IMR-90 (cell line): Measurements from ENCODE around the gene KCTD2. TPM values are rescaled to one million over a fixed set of nuclear protein-coding genes. Genes with fewer than 3 reads are reported as not detected.

Experiments used
- ATAC-seq: fragments of 200-7000 bp; cut with Tn5 transposase; 2 replicates; pipeline ENCODE4 v1.9.1; 2020; ENCODE audit warnings: low read depth, mild to moderate bottlenecking, moderate library complexity
- BruUV-seq: library from RNA; stranded (reverse); fragments of 400-500 nt; replicated peaks from 2 replicates; lab custom pipeline; 2021; lab: Mats Ljungman, UMichigan
- CTCF ChIA-PET: fragments of 300-600 bp; formaldehyde crosslinking; extraction: SDS; loops from one replicate; lab custom pipeline; 2021; ENCODE audit warnings: antibody characterized with exemption; lab: Yijun Ruan, JAX
- POLR2A ChIA-PET: fragments of 300-600 bp; sonication (Branson Sonifier 250); formaldehyde crosslinking; loops from one replicate; lab custom pipeline; 2022; ENCODE audit warnings: antibody characterized with exemption; ENCODE audit not compliant: unreplicated experiment; lab: Charles Lee
- DNase-seq: peaks from one replicate; pipeline ENCODE4 v3.0.0; 2013
- H2AFZ ChIP-seq: replicated peaks from 2 replicates; pipeline ENCODE3; 2013; ENCODE audit warnings: low read length, mild to moderate bottlenecking; ENCODE audit not compliant: poor library complexity
- H2AK5ac ChIP-seq: 2 replicates; pipeline ENCODE4 v1.6.1; 2013; ENCODE audit warnings: low read depth, low read length, inconsistent platforms
- H2AK9ac ChIP-seq: replicated peaks from 2 replicates; pipeline ENCODE3; 2013; ENCODE audit warnings: mild to moderate bottlenecking, low read depth, low read length, moderate library complexity; ENCODE audit not compliant: poor library complexity
- H2BK120ac ChIP-seq: 2 replicates; pipeline ENCODE4 v1.6.1; 2013; ENCODE audit warnings: low read depth, low read length, inconsistent platforms
- H2BK15ac ChIP-seq: 3 replicates; pipeline ENCODE4 v1.6.1; 2013; ENCODE audit warnings: low read depth, low read length, inconsistent platforms
- H2BK20ac ChIP-seq: 2 replicates; pipeline ENCODE4 v1.6.1; 2013; ENCODE audit warnings: low read depth, mild to moderate bottlenecking, inconsistent platforms, low read length, moderate library complexity
- H2BK5ac ChIP-seq: 2 replicates; pipeline ENCODE4 v1.6.1; 2013; ENCODE audit warnings: mild to moderate bottlenecking, low read depth, low read length, inconsistent platforms; ENCODE audit not compliant: poor library complexity, severe bottlenecking
- H3K14ac ChIP-seq: replicated peaks from 2 replicates; pipeline ENCODE4 v1.6.1; 2013; ENCODE audit warnings: low read depth, low read length, inconsistent platforms
- H3K18ac ChIP-seq: 2 replicates; pipeline ENCODE4 v1.6.1; 2013; ENCODE audit warnings: low read depth, low read length, control low read depth
- H3K23ac ChIP-seq: 2 replicates; pipeline ENCODE4 v1.6.1; 2013; ENCODE audit warnings: low read depth, low read length, inconsistent platforms
- H3K27ac ChIP-seq: 2 replicates; pipeline ENCODE4 v1.5.1; 2013; ENCODE audit warnings: mild to moderate bottlenecking, control low read depth, low read length; ENCODE audit not compliant: insufficient read depth
- H3K27me3 ChIP-seq: 2 replicates; pipeline ENCODE4 v1.6.1; 2013; ENCODE audit warnings: low read length; ENCODE audit not compliant: control insufficient read depth, insufficient read depth
- H3K36me3 ChIP-seq: 2 replicates; pipeline ENCODE4 v1.6.1; 2013; ENCODE audit warnings: low read length, mixed read lengths; ENCODE audit not compliant: control insufficient read depth, insufficient read depth
- H3K4ac ChIP-seq: 2 replicates; pipeline ENCODE4 v1.6.1; 2013; ENCODE audit warnings: low read depth, low read length, inconsistent platforms
- H3K4me1 ChIP-seq: 2 replicates; pipeline ENCODE4 v1.6.1; 2013; ENCODE audit warnings: low read length, mixed read lengths; ENCODE audit not compliant: control insufficient read depth, insufficient read depth
- H3K4me2 ChIP-seq: 2 replicates; pipeline ENCODE4 v1.6.1; 2013; ENCODE audit warnings: low read depth, mild to moderate bottlenecking, control low read depth, low read length, moderate library complexity
- H3K4me3 ChIP-seq: 2 replicates; pipeline ENCODE4 v1.5.1; 2013; ENCODE audit warnings: low read depth, mild to moderate bottlenecking, control low read depth, low read length, moderate library complexity; ENCODE audit not compliant: insufficient read depth
- H3K56ac ChIP-seq: 2 replicates; pipeline ENCODE4 v1.6.1; 2013; ENCODE audit warnings: low read length, inconsistent platforms; ENCODE audit not compliant: insufficient read depth; ENCODE audit errors: extremely low read depth
- H3K79me1 ChIP-seq, 2 experiments: 2 replicates each; pipeline ENCODE4 v1.6.1; 2013; ENCODE audit warnings: low read length in 2 of 2, inconsistent platforms in 1 of 2, low read depth in 1 of 2
- H3K9ac ChIP-seq: 2 replicates; pipeline ENCODE4 v1.6.1; 2013; ENCODE audit warnings: low read depth, low read length, control low read depth
- H3K9me1 ChIP-seq: 2 replicates; pipeline ENCODE4 v1.6.1; 2013; ENCODE audit warnings: low read length, inconsistent platforms; ENCODE audit not compliant: insufficient read depth
- H3K9me3 ChIP-seq: 2 replicates; pipeline ENCODE4 v1.6.1; 2013; ENCODE audit warnings: low read length; ENCODE audit not compliant: control insufficient read depth, insufficient read depth
- H4K20me1 ChIP-seq: 2 replicates; pipeline ENCODE4 v1.6.1; 2013; ENCODE audit warnings: low read length, inconsistent platforms; ENCODE audit not compliant: insufficient read depth
- H4K5ac ChIP-seq: 2 replicates; pipeline ENCODE4 v1.6.1; 2013; ENCODE audit warnings: mild to moderate bottlenecking, low read depth, low read length, control low read depth
- H4K8ac ChIP-seq, 2 experiments: 2 replicates each; pipeline ENCODE4 v1.6.1; 2013; ENCODE audit warnings: low read depth in 2 of 2, low read length in 2 of 2, control low read depth in 1 of 2, inconsistent platforms in 1 of 2
- H4K91ac ChIP-seq: 2 replicates; pipeline ENCODE4 v1.6.1; 2013; ENCODE audit warnings: low read depth, low read length, inconsistent platforms; ENCODE audit not compliant: insufficient read depth
- BHLHE40 ChIP-seq: fragments of 150-350 bp; IDR thresholded peaks from 2 replicates; pipeline ENCODE4 v1.6.1; 2016; ENCODE audit warnings: mild to moderate bottlenecking, low read depth, low read length
- CEBPB ChIP-seq: IDR thresholded peaks from 2 replicates; pipeline ENCODE4 v1.6.1; 2012; ENCODE audit warnings: low read depth, low read length, improper control_type of control experiment
- CHD1 ChIP-seq: IDR thresholded peaks from 2 replicates; pipeline ENCODE4 v1.6.1; 2012; ENCODE audit warnings: low read depth, low read length, improper control_type of control experiment
- CTCF ChIP-seq: conservative IDR thresholded peaks from 2 replicates; pipeline ENCODE4 v1.5.1; 2012; ENCODE audit warnings: mild to moderate bottlenecking, low read depth, low read length, improper control_type of control experiment
- ELK1 ChIP-seq: fragments of 150-350 bp; IDR thresholded peaks from 2 replicates; pipeline ENCODE4 v1.6.1; 2016; ENCODE audit warnings: low read depth, mild to moderate bottlenecking, low read length, moderate library complexity, borderline replicate concordance
- FOS ChIP-seq: fragments of 150-350 bp; IDR thresholded peaks from 2 replicates; pipeline ENCODE4 v1.6.1; 2016; ENCODE audit warnings: low read depth, low read length
- MAFK ChIP-seq: IDR thresholded peaks from 2 replicates; pipeline ENCODE4 v1.6.1; 2012; ENCODE audit warnings: low read depth, low read length, improper control_type of control experiment
- MAZ ChIP-seq: IDR thresholded peaks from 2 replicates; pipeline ENCODE4 v1.6.1; 2012; ENCODE audit warnings: low read depth, mild to moderate bottlenecking, low read length, improper control_type of control experiment, moderate library complexity, borderline replicate concordance
- MXI1 ChIP-seq: IDR thresholded peaks from 2 replicates; pipeline ENCODE4 v1.6.1; 2012; ENCODE audit warnings: low read depth, mild to moderate bottlenecking, low read length, moderate library complexity, borderline replicate concordance
- NFE2L2 ChIP-seq: fragments of 150-350 bp; IDR thresholded peaks from 2 replicates; pipeline ENCODE4 v1.6.1; 2016; ENCODE audit warnings: low read depth, mild to moderate bottlenecking, low read length
- POLR2A ChIP-seq: IDR thresholded peaks from 2 replicates; pipeline ENCODE4 v1.6.1; 2012; ENCODE audit warnings: mild to moderate bottlenecking, low read depth, low read length
- RAD21 ChIP-seq: IDR thresholded peaks from 2 replicates; pipeline ENCODE4 v1.6.1; 2012; ENCODE audit warnings: low read length, improper control_type of control experiment
- RCOR1 ChIP-seq: IDR thresholded peaks from 2 replicates; pipeline ENCODE4 v1.6.1; 2012; ENCODE audit warnings: mild to moderate bottlenecking, low read length, improper control_type of control experiment; ENCODE audit not compliant: insufficient replicate concordance
- RFX5 ChIP-seq: IDR thresholded peaks from 2 replicates; pipeline ENCODE4 v1.8.0; 2012; ENCODE audit warnings: low read depth, mild to moderate bottlenecking, low read length, moderate library complexity
- SMC3 ChIP-seq: fragments of 150-350 bp; IDR thresholded peaks from 2 replicates; pipeline ENCODE4 v1.6.1; 2016; ENCODE audit warnings: low read depth, mild to moderate bottlenecking, antibody characterized with exemption, low read length, moderate library complexity
- USF2 ChIP-seq: fragments of 150-350 bp; IDR thresholded peaks from 2 replicates; pipeline ENCODE4 v1.6.1; 2017; ENCODE audit warnings: mild to moderate bottlenecking, antibody characterized with exemption, low read length, low read depth
- WGBS, 2 experiments: methylation state at CpG; one replicate each; pipeline versions ENCODE4 v1.1.5 to v1.1.7; 2013; ENCODE audit warnings: missing lambda C conversion rate in 2 of 2; ENCODE audit not compliant: insufficient read length in 1 of 2; ENCODE audit errors: extremely low coverage in 2 of 2; 5-methylcytosine and 5-hydroxymethylcytosine counted together
- dilution Hi-C: fragments of 300-500 bp; cut with HindIII; formaldehyde crosslinking; loops from one replicate; pipeline ENCODE4 v1.14.3; 2018; ENCODE audit warnings: low sequenced_read_pairs; ENCODE audit not compliant: unreplicated experiment
- in situ Hi-C: fragments of 300-500 bp; cut with MboI; formaldehyde crosslinking; loops from 3 replicates; pipeline ENCODE4 v1.14.3; 2019; ENCODE audit warnings: low sequenced_read_pairs, inconsistent platforms, mixed read lengths
- intact Hi-C: fragments of 100-400 bp; cut with micrococcal nuclease; formaldehyde crosslinking; loops from 2 replicates; pipeline ENCODE4 v1.10.0; 2022
- polyA plus RNA-seq, 3 experiments: library from polyadenylated mRNA; depleted of rRNA; stranded (reverse); fragments of >200 nt; gene quantifications; 2 replicates each; pipeline ENCODE4 v1.2.3, GENCODE V29; 2012; ENCODE audit warnings: low replicate concordance in 1 of 3
- total RNA-seq: library from RNA; depleted of rRNA; stranded (reverse); fragments of >200 nt; gene quantifications from 2 replicates; pipeline ENCODE4 v1.2.3, GENCODE V29; 2012

The KCTD2 gene
- total and polyA plus RNA-seq, 2 of the 4 experiments (the other 2 are of a cell fraction): 9.1 to 18.4 TPM

GRCh38 chr17:75097865-75098264, 50.8 kb downstream of the KCTD2 start:
- Histone ChIP-seq H2AK9ac (peak overlapping the region; percentile 42), H3K27ac (no peak overlapping the region), H3K4ac (no peak overlapping the region; the same call in 1 of the 2 replicates), H3K9me1 (peaks cover 7% of the 10 kb centered on the region; the same call in 1 of the 2 replicates), H3K9ac (no peak overlapping the region), H4K91ac (no peak overlapping the region), H2BK20ac (no peak overlapping the region), H3K4me1 (peaks cover 10% of the 10 kb centered on the region), H3K4me2 (no peak overlapping the region), H3K36me3 (peaks cover 9% of the 10 kb centered on the region), H3K18ac (no peak overlapping the region), H2AK5ac (peak overlapping the region; percentile 28; the same call in 1 of the 2 replicates), H3K79me1 (peaks cover 0 to 8% of the 10 kb centered on the region in 2 experiments; a peak in 1 of 4 replicates), H3K9me3 (no peaks in the 10 kb centered on the region), H3K14ac (no peak overlapping the region), H3K23ac (no peak overlapping the region), H4K5ac (no peak overlapping the region), H3K56ac (no peak overlapping the region), H2BK5ac (no peak overlapping the region), H2BK120ac (no peak overlapping the region), H2AFZ (no peak overlapping the region), H4K8ac (no peak overlapping the region), H3K4me3 (no peak overlapping the region), H4K20me1 (no peaks in the 10 kb centered on the region; the same call in none of the 2 replicates), H2BK15ac (no peak overlapping the region), H3K27me3 (no peaks in the 10 kb centered on the region)
- dilution Hi-C loops (no loop called here), intact Hi-C loops (no loop called here), in situ Hi-C loops (no loop called here)
- ATAC-seq (no peak), DNase-seq (no peak)
- POLR2A ChIA-PET: no interaction called here
- 92% methylated on average over 2 of the region's 7 CpGs; no CpG with 5 or more reads in 1 of the 2 experiments for WGBS, 2 experiments
- no peak for TF ChIP-seq RCOR1
- no peak for TF ChIP-seq USF2
- no peak for TF ChIP-seq MXI1
- TF ChIP-seq CEBPB: no peak
- no peak for TF ChIP-seq ELK1
- TF ChIP-seq FOS: no peak
- TF ChIP-seq BHLHE40: no peak
- no peak for TF ChIP-seq MAFK
- no peak for TF ChIP-seq RAD21
- no peak for TF ChIP-seq SMC3
- no peak for TF ChIP-seq CHD1
- TF ChIP-seq RFX5: no peak
- no peak for TF ChIP-seq CTCF
- TF ChIP-seq NFE2L2: no peak
- TF ChIP-seq MAZ: no peak
- TF ChIP-seq POLR2A: no peak
- BruUV-seq: no TSS peak
- CTCF ChIA-PET: no interaction called here
